ENCODE results near the gene INSIG2.

INSIG2 gene

GRCh38 chr2:118120401-118120780, 32.1 kb downstream of the INSIG2 start:
- TF ChIP-seq CTCF (IDR thresholded peaks at IDR 0.05; ENCODE audit: control extremely low read depth, extremely low read depth, low read depth, missing control alignments), result no peak
- ChIA-PET POLR2A (no interaction called here), CTCF (interaction anchor here (1.2 to 1.3 kb wide), 2 partner anchors 10 to 88 kb away, joined by 3 to 4 read pairs; no protein-coding TSS in a partner anchor)
- no peak for DNase-seq (ENCODE audit: extremely low spot score)

- POLR2A ChIA-PET, result no interaction called here
- no peak for TF ChIP-seq CTCF (IDR thresholded peaks at IDR 0.05; ENCODE audit: control extremely low read depth, extremely low read depth, low read depth, missing control alignments)
- no peak for DNase-seq (ENCODE audit: extremely low spot score)
- CTCF ChIA-PET, result no interaction called here
These were observed 32.8 kb downstream of the INSIG2 start for GRCh38 chr2:118121101-118121500.

GRCh38 chr2:118121986-118122524, 33.8 kb downstream of the INSIG2 start:
- CTCF ChIA-PET, result no interaction called here
- TF ChIP-seq CTCF (IDR thresholded peaks at IDR 0.05; ENCODE audit: control extremely low read depth, extremely low read depth, low read depth, missing control alignments), result no peak
- POLR2A ChIA-PET, result no interaction called here
- no peak for DNase-seq (ENCODE audit: extremely low spot score)

- peak; percentile 65 for DNase-seq (ENCODE audit: extremely low spot score)
- TF ChIP-seq CTCF (IDR thresholded peaks at IDR 0.05; ENCODE audit: control extremely low read depth, extremely low read depth, low read depth, missing control alignments), result no peak
- CTCF ChIA-PET, result interaction anchor here (1.6 kb wide), 1 partner anchor 10 kb away, joined by 5 read pairs; no protein-coding TSS in a partner anchor
- POLR2A ChIA-PET, result no interaction called here
These were observed 34.5 kb downstream of the INSIG2 start for GRCh38 chr2:118122594-118123281.

- TF ChIP-seq CTCF (IDR thresholded peaks at IDR 0.05; ENCODE audit: control extremely low read depth, extremely low read depth, low read depth, missing control alignments), result no peak
- ChIA-PET POLR2A (no interaction called here), CTCF (interaction anchor here (1.0 to 1.6 kb wide), 2 partner anchors 11 to 120 kb away, joined by 3 to 5 read pairs; no protein-coding TSS in a partner anchor)
- no peak for DNase-seq (ENCODE audit: extremely low spot score)
These were observed 35.4 kb downstream of the INSIG2 start for GRCh38 chr2:118123561-118124232.

GRCh38 chr2:118124288-118124891, 36.1 kb downstream of the INSIG2 start:
- ChIA-PET POLR2A (no interaction called here), CTCF (interaction anchor here (1.0 to 1.6 kb wide), 2 partner anchors 12 to 121 kb away, joined by 3 to 5 read pairs; no protein-coding TSS in a partner anchor)
- DNase-seq (ENCODE audit: extremely low spot score), result peak; percentile 42
- no peak for TF ChIP-seq CTCF (IDR thresholded peaks at IDR 0.05; ENCODE audit: control extremely low read depth, extremely low read depth, low read depth, missing control alignments)

Measured in GM10248 (cell line).